GM21423 (cell line): ENCODE data around the gene S100A6.
"Not testable (repeated sequence)": the region's sequence is repeated elsewhere in the genome, so short reads cannot be mapped to it uniquely, and the experiment has no call there.

Experiments
- ATAC-seq: cut with Tn5 transposase; IDR thresholded peaks from one replicate; pipeline ENCODE4 v1.9.1; 2021; ENCODE audit warnings: mild to moderate bottlenecking, moderate library complexity; ENCODE audit not compliant: unreplicated experiment

The S100A6 gene

DNA sequence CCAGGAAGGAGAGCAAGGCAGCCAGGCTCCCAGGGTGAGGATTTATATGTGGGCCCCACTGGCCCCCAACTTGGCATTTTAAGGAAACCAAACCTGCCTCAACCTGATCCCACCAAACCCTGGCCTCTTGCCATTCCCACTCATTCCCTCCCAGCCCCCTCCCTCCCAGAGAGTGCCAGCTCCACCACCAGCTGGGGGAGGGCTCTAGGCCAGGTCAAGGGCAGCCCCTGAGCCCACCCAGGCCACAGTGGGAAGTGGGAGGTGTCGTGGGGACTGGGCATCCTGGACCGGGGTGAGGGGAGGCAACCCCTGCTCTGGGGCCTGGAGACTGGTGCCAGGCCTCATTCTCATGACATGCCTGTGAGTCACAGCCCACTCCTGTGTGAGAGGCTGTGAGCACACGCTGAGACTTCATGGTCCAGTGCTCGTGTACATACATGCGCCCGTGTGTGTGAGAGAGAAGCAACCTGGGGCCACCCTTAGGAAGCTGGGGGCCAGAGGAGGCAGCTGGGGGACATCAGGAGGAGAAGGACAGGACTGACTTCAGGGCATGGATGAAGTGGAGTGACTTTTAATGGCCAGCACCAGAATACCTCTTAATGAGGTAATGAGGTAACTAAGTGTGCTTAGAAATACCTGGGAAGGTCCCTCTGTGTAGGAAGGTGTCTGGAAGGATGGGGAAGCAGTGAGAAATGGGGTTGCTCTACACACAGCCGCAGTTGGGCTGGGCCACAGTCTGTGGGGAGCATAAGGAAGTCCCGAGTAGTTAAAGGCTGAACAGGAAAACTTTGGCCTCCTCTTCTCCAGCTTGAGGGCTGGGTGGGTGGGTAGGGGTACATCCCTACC lies 30.0 kb upstream of the S100A6 start, which contains the start of gene S100A2:
Gene S100A2, minus strand, starts transcription at position 316 of the 846 bp plus-strand sequence. CDS start 1,967 bp downstream, outside the sequence.
- ATAC-seq: no peak

DNA sequence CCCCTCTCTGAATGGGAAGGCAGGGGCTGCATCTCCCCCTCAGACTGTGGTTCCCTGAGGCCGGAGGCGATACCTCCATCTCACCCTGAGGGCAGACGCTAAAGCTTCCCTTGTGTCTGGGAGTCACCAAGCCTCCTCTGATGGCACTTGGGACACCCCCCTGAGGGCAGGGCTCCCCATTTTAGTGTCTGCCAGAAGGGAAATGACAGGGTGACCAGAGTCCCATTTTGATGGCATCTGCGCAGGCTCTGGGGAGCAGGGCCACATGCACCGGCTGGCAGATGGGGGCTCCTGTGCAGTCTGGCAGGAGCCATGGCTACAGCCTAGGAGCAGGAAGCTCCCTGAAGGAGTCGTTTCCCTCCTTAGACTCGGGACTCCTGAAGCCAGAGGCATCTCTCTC lies 28.2 kb upstream of the S100A6 start:
- ATAC-seq: no peak

DNA sequence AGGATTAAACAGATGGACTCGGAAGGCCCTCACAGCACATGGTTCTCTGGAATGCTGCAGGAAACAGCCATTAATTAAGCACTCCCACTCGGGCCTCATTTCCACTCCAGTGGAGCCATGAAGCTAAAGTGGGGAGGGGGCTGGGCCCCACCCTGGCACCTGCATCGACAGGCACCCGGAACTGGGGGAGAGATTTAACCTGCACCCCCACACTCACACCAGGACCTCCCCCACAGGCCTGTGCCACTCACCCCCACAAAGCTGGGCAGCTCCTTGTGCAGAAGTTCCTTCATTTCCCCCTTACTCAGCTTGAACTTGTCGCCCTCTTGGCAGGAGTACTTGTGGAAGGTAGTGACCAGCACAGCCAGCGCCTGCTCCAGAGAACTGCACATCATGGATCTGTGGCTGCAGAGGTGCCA lies 27.7 kb upstream of the S100A6 start:
- ATAC-seq: no peak

DNA sequence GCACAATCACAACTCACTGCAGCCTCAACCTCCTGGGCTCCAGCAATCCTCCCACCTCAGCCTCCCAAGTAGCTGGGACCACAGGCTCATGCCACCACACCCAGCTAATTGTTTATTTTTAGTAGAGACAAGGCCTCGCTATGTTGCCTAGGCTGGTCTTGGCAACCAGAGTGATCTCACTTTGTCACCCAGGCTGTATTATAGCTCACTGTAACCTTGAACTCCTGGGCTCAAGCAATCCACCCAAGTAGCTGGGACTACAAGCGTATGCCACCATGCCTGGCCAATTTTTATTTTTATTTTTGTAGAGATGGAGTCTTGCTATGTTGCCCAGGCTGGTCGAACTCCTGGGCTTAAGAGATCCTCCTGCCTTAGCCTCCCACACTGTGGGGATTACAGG lies 26.2 kb upstream of the S100A6 start:
- ATAC-seq: not testable (repeated sequence)

DNA sequence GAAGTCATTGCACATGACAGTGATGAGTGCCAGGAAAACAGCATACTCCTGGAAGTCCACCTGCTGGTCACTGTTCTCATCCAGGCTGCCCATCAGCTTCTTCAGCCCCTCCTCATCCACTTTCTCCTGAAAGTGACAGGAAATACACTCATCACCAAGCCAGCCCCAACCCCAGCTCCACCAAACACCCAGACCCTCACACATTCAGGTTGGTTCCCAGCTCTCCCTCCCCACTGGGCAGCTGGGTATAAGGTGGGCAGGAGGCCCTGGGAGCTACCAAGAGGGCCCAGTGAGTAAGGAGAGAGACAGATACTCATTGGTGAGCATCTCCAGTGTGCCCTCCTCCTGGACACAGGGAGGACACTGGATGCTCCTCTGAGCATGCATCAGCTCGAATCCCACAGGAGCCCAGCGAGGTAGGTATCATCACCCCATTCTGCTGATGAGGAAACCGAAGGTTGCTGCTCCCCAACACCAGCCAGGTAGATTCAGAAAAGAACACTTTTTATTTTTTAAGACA lies 25.7 kb upstream of the S100A6 start:
- ATAC-seq: no peak

DNA sequence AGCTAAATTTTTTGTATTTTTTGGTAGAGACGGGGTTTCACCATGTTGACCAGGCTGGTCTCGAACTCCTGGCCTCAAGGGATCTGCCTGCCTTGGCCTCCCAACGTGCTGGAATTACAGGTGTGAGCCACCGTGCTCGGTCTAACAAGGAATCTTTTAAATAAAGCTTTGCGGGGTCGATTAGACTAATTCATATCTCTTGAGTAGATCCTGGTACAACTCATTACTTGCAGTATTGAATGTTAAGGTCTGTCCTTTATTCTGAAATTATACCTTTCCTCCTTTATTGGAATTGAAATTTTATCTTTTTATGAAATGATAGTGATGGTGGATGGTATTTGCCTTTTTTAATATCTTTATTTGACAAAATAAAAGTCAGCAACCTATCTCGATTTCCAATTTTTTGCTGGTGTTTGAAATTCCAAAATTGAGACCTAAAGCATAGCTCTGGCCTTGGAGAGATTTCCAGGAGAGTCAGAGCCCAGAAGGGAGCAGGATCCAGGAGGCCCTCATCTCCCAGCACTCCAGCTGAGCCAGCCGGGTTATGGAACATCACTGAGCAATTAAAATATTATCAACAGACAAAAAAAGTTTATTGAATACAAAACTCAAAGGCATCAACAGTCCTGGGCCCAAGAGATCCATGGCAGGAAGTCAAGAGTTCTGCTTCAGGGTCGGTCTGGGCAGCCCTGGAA lies 25.1 kb upstream of the S100A6 start:
- ATAC-seq: no peak

DNA sequence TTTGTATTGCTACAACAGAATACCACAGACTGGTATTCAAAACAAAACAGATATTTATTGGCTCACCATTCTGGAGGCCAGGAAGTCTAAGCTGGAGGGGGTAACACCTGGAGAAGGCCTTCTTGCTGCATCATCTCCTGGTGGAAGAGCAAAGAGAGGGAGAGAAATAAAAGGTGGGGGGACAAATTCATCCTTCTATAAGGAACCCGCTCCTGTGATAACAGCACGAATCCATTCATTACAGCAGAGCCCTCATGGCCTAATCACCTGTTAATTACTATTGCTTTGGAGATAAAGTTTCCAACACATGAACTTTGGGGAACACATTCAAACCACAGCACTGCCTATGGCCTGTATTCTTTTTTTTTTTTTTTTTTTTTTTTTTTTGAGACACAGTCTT lies 24.4 kb upstream of the S100A6 start:
- no peak for ATAC-seq

DNA sequence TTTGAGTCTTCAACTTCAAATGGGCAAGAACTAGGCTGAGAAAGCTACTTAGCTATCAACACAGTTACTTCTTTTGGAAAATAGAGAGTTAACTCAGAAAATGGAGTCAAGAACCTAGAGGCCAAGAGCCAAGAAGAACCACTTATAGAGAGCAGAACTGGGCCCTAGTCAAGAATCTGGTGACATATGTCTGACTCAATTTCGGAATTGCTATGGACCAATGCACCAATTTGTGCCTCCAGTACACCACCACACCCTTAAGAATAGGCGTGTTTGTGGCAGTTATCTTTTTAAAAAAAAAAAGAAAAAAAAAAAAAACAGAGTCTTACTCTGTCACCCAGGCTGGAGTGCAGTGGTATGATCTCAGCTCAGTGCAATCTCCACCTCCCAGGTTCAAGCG lies 22.1 kb upstream of the S100A6 start:
- no peak for ATAC-seq

DNA sequence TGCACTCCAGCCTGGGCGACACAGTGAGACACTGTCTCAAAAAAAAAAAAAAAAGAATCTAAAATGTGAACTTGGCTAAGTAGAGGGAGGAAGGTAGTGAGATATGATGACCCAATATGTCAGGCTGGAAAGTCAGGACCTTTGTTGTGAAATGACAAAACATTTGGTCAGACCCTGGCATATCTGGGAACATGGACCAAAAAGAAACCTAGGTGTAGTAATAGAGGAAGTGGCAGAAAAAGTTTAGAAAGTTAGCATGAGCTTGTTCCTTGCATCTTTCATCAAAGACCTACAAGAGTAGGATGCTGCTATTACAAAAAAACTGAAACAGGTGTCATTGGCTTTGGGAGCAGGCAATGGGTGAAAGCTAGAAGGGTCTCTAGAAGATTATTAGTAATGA lies 20.6 kb upstream of the S100A6 start:
- ATAC-seq: no peak

DNA sequence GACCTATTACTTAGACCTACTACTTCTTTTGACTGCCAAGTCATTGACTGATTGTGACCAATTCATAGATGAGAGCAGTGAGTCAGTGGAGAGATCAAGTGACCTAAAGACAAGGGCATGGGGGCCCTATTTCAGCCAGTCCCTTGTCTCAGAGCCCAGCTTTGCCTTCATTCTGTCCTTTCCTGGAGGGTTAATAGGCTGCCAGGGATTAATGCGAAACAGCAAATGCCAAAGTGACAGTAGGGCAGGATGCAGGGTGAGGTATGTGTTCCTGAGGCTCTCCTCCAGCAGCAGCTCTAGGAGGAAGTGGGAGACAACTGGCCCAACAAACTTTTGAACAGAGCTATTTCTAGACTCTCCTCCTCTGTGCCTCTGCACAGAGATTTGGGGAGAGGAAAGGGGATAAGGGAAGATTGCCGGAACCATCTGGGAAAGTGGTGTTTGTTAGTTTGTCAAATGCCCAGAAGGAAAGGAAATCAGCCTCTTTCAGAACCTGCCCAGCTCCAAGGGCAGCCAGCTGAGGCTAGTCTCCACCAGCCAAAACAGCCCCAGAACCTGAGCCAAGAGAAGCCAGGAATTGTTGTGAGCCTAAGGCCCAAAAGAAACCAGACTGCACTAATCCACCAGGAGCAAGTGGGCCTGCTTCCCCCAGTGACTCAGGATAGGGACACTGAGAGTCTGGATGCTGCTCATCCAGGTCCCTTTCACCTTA lies 18.2 kb upstream of the S100A6 start:
- ATAC-seq: no peak

DNA sequence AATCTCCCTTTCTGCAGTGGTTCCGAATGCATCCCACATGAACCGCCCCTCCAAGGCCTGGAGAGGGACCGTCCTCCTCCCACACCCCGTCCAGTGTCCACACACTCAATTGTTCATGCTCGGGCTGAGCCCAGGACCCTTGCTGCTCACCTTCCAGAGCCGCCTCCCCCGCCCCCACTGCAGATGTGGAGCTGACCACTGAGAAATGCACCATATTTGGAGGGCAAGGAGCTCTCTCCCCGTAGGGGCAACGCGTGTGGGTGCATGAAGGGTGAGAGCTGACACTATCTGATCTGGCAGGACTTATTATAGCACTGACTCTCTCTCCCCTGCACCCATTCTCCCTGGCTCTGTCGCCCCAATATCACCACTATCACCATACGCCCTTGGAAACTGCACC lies 17.3 kb upstream of the S100A6 start:
- ATAC-seq: no peak

DNA sequence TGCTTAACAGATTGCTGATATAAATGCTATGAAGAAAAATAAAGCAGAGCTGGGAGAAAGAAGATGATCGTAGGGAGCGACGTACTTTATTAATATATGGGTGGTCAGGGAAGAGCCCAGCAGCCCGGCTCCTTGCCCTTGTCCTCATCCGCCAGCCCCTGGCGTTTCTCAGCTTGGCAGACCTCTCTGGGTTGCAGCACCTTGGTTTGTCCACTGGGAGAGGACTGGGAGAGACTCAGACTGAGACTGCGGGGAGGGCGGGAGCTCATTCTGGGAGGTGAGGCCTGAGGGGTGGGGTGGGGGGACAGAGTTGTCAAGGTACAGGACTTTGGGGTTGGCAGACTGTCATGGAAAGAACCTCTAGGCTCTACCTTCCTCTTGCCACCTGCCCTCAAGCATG lies 16.5 kb upstream of the S100A6 start:
- ATAC-seq: no peak

DNA sequence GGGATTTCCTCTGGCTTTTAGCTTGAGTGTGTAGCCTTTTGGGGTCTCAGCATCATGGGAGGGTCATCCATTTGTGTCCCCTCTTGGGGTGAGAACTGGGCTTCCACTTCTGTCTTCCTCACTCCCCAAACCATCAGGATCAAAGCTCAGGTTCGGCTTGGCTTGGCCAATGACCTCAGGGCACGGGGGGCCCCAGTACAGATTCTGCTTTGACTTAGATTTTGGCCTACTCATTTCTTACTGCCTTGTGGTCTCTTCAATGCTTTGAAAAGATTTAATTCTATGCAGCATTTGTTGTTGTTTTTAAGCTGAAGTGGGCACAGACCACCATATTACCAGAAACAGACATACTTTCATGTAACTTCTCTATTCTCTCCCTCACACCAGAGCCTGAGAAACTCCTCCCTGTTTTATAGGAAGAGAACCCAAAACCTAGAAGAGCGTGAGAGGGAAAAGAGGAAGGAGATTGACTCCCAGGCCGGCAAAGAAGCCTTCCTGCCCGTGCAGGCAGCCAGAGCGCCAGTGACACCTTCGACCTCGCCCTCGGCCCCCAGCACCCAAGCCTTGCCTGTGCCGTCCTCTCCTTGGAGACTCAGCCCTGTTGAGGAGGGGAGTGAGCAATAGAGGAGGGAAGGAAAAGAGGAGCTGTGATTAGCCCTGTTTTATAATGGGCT lies 15.2 kb upstream of the S100A6 start:
- ATAC-seq: no peak

DNA sequence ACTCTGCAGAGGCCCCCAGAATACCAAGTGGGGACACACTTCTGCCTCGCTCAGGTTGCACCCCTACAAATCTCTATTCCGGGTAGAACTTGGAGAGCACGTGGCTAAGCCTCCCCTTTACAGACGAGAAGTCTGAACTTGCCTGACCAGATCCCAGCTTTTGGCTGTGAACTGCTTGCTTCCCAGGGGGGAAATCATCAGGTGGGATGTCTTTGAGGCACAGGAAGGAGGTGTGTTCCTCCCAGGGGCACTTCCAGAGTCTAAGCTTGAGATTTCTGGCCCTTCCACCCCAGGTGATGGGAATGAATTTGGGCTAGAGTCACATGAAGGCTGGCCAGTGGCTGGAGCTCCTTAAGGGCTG lies 14.6 kb upstream of the S100A6 start:
- no peak for ATAC-seq

DNA sequence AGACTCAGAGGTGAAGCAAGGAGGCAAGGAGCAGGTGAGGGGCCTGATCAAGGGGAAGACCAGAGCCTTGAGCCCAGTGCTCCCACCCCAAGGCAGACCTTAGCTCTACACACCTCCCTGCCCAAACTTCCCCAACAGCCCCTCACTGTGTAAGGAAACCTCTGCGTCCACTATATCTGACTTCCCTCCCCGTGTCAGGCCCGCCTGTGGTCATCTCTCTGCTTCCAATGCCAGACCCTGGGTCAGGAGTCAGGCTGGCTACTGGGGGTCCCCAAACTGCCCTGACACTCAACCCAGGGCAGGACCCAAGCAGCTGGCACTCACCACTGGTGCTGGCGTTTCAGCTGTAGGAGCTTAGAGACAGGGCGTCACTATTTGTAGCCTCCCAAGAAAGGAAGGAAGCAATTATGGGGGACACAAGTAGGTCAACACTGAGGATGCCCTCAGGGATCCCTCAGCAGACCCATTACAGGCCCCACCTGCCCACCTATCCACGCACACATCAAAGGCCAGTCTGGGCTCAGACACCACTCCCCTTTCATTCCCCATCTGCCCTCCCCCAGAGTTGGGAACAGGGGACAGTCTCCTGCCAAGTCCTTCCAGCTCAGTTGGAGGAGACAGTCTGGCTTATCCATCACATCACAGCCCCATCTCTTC lies 14.1 kb upstream of the S100A6 start:
- ATAC-seq: no peak

DNA sequence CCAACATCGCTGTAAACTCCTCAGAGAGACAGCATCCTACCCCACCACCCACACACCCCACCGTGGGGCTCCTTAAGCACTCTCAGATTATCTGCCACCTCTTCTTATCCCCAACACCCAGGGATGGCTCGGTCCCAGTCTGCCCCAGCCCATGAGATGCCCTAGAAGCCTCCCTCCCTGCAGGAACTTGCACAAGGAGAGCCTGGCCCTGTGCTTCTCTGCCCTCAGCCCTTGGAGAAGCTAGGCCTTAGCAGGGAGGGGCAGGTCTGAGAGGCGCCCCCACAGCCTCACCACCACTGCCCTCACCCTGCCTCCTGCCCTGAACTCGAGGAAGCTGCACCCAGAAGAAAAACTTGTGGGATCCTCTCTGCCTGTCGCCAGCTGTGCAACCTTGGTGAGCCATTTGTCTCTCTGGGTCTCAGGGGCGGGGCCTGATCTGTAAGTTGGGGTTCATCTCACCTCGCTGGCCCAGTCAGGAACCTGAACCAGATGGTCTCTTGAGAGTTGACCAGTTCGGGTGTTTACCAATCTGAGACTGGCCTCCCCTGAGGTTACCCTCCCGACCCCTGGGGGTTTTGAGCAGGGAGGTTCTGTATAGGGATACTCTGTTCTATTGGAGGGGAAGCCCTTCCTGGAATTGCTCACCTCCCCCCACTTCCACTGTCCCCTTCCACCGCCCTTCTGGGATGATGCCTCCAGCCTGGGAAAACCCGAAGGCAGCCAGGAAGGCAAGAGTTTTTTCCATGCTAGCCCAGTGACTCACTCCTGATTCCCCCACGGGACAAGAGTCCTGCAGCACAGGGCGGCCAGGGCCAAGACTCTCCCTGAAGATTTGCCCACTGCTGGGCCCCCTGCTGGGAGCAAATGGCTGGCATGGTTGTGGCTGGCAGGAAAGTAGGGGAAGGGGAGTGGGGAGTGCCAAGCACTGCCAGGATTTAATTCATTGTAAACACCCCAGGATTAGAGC lies 13.2 kb upstream of the S100A6 start, which contains the start of gene S100A3:
Gene S100A3, minus strand, starts transcription at position 537 of the 967 bp plus-strand sequence. CDS start 773 bp downstream, outside the sequence.
- ATAC-seq: no peak

DNA sequence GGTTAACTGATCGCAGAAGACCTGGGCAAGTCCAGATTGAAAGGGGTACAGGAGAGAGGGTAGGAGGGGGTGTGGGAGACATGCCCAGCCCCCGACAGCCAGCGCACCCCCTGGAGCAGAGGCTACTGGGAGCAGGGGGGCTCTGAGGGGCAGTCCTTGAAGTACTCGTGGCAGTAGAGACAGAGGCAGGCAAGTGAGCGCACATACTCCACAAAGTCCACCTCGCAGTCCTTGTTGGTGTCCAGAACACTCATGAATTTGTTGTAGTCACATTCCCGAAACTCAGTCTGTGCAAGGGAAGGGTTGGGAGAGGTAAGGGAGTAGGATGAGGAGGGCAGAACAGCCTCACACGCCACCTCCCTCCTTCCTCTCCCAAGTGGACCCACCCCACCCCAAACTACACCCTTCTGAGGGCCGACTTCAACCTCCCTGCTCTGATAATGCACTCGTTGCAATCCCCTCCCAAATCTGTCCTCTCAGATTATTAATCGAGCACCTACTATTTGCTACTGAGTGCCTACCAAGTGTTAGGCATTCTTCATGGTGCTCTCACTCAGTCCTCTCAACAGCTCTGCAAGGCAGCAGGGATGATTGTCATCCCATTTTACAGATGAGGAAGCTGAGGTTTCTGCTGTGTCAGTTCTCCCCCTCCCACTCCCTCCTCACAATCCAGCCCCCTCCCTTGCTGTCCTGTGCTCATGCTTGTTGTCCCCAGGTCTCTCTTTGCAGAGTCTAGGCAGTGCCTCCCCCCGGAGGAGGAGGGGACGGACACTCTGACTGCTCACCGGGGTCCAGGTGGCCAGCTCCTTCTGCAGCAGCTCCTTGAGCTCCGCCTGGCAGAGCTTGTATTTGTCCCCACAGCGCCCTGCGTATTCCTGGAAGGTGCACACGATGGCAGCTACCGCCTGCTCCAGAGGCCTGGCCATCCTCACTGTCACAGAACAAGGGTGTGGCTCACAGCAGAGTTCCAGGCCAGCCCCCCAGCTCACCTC lies 12.1 kb upstream of the S100A6 start:
- ATAC-seq: no peak
